ENCODE data around the gene IGFBP5.

IGFBP5 gene

GRCh38 chr2:216654528-216655052 is 40.8 kb downstream of the IGFBP5 start:
- H3K9me2 ChIP-seq (replicated peaks; ENCODE audit: insufficient read depth, low read length): no peaks in the 10 kb centered on the region
- H3K79me2 ChIP-seq (ENCODE audit: insufficient read depth, low read length): no peaks in the 10 kb centered on the region
- no peaks in the 10 kb centered on the region for H3F3A ChIP-seq (ENCODE audit: insufficient read depth)
- no peak overlapping the region for H3K4me2 ChIP-seq (ENCODE audit: low read depth, low read length, poor library complexity, severe bottlenecking)
- H3K9ac ChIP-seq (ENCODE audit: low read length): no peak overlapping the region
- H3K4me3 ChIP-seq (ENCODE audit: insufficient read depth, low read length, poor library complexity, severe bottlenecking): no peak overlapping the region
- no peaks in the 10 kb centered on the region for H3K36me3 ChIP-seq (ENCODE audit: low read length)
- TF ChIP-seq CTCF (IDR thresholded peaks at IDR 0.05; ENCODE audit: insufficient read depth, low read length, poor library complexity, severe bottlenecking) (no peak), EZH2phosphoT487 (conservative IDR thresholded peaks at IDR 0.05; ENCODE audit: low read length) (no peak)
- H3K27me3 ChIP-seq (ENCODE audit: low read length): no peaks in the 10 kb centered on the region
- no peak overlapping the region for H2AFZ ChIP-seq (ENCODE audit: low read depth, low read length, severe bottlenecking)
- no peak overlapping the region for H3K27ac ChIP-seq (ENCODE audit: low read depth, low read length)
- no peaks in the 10 kb centered on the region for H3K9me3 ChIP-seq (ENCODE audit: insufficient read depth, low read length)
- no peaks in the 10 kb centered on the region for H4K20me1 ChIP-seq (ENCODE audit: low read depth, low read length)

GRCh38 chr2:216653931-216654365 is 41.4 kb downstream of the IGFBP5 start:
- no peaks in the 10 kb centered on the region for H3K79me2 ChIP-seq (ENCODE audit: insufficient read depth, low read length)
- H3K36me3 ChIP-seq (ENCODE audit: low read length): no peaks in the 10 kb centered on the region
- H3F3A ChIP-seq (ENCODE audit: insufficient read depth): no peaks in the 10 kb centered on the region
- H4K20me1 ChIP-seq (ENCODE audit: low read depth, low read length): no peaks in the 10 kb centered on the region
- TF ChIP-seq EZH2phosphoT487 (conservative IDR thresholded peaks at IDR 0.05; ENCODE audit: low read length) (no peak), CTCF (IDR thresholded peaks at IDR 0.05; ENCODE audit: insufficient read depth, low read length, poor library complexity, severe bottlenecking) (no peak)
- no peaks in the 10 kb centered on the region for H3K9me2 ChIP-seq (replicated peaks; ENCODE audit: insufficient read depth, low read length)
- no peak overlapping the region for H2AFZ ChIP-seq (ENCODE audit: low read depth, low read length, severe bottlenecking)
- no peak overlapping the region for H3K4me2 ChIP-seq (ENCODE audit: low read depth, low read length, poor library complexity, severe bottlenecking)
- H3K27me3 ChIP-seq (ENCODE audit: low read length): no peaks in the 10 kb centered on the region
- H3K27ac ChIP-seq (ENCODE audit: low read depth, low read length): no peak overlapping the region
- H3K9ac ChIP-seq (ENCODE audit: low read length): no peak overlapping the region
- H3K4me3 ChIP-seq (ENCODE audit: insufficient read depth, low read length, poor library complexity, severe bottlenecking): no peak overlapping the region
- no peaks in the 10 kb centered on the region for H3K9me3 ChIP-seq (ENCODE audit: insufficient read depth, low read length)

- Histone ChIP-seq H3K4me2 (ENCODE audit: low read depth, low read length, poor library complexity, severe bottlenecking) (no peak overlapping the region), H3K27ac (ENCODE audit: low read depth, low read length) (no peak overlapping the region), H4K20me1 (ENCODE audit: low read depth, low read length) (no peaks in the 10 kb centered on the region)
These were observed 42.1 kb downstream of the IGFBP5 start for GRCh38 chr2:216653093-216653799.

More at GRCh38 chr2:216653093-216653799, 42.1 kb downstream of the IGFBP5 start:
- Histone ChIP-seq H2AFZ (ENCODE audit: low read depth, low read length, severe bottlenecking) (no peak overlapping the region), H3K9me2 (replicated peaks; ENCODE audit: insufficient read depth, low read length) (no peaks in the 10 kb centered on the region), H3K9me3 (ENCODE audit: insufficient read depth, low read length) (no peaks in the 10 kb centered on the region), H3K27me3 (ENCODE audit: low read length) (no peaks in the 10 kb centered on the region), H3K9ac (ENCODE audit: low read length) (no peak overlapping the region), H3K4me3 (ENCODE audit: insufficient read depth, low read length, poor library complexity, severe bottlenecking) (no peak overlapping the region), H3K79me2 (ENCODE audit: insufficient read depth, low read length) (no peaks in the 10 kb centered on the region), H3K36me3 (ENCODE audit: low read length) (no peaks in the 10 kb centered on the region), H3F3A (ENCODE audit: insufficient read depth) (no peaks in the 10 kb centered on the region)
- TF ChIP-seq CTCF (IDR thresholded peaks at IDR 0.05; ENCODE audit: insufficient read depth, low read length, poor library complexity, severe bottlenecking): no peak
- no peak for TF ChIP-seq EZH2phosphoT487 (conservative IDR thresholded peaks at IDR 0.05; ENCODE audit: low read length)
